IPS-NIHi7 (cell line): ENCODE results near the gene HK1.

Source experiments
- DNase-seq: peaks from one replicate; pipeline ENCODE4 v3.0.0; 2012; ENCODE audit warnings: mixed read lengths; ENCODE audit errors: extremely low spot score

HK1 gene

DNA sequence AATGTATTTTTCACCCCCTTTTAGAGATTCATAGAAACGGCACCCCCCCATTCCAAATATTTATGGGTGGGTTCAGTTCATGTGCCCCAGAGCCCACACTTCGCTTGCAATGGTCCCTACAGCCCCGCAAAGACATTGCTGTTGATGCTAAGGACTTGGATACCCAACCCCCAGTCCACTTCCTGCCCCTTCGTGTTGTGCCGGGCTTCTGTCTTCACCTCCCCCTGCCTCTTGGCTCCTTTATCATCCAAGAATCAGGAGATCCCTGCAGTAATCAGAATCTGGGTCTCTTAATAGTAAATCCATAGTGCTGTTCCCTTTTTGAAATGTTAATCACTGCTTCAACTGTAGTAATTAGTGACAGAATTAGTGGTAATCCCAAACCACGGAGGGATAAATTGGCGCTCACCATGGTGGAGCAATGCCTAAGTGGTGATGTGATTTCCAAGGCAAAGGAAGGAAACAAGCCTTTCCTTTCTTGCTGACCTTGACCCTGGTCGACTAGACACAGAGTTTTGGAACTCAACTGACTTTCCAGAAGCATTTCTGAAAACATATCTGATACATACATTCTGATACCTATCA lies 67.7 kb downstream of the HK1 start:
- no peak for DNase-seq

DNA sequence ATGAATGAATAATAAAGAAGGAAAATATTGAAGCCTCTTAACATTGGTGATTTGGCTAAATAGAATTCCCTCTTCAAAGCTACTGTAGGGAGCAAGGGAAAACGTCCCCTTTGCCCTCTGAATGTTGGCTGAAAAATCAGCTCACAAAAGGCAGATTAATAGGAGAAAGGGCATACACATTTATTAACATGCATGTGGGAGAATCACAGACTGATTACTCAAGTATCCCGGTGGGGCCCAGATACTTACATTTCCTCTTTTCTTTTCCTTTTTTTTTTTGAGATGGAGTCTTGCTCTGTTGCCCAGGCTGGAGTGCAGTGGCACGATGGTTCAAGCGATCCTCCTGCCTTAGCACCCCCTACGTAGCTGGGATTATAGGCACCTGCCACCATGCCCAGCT lies 68.5 kb downstream of the HK1 start:
- no peak for DNase-seq

- DNase-seq, result no peak
Observed at GRCh38 chr10:69348816-69349541, 70.7 kb downstream of the HK1 start.

- no peak for DNase-seq
Observed at GRCh38 chr10:69349542-69349888, 71.2 kb downstream of the HK1 start.

DNA sequence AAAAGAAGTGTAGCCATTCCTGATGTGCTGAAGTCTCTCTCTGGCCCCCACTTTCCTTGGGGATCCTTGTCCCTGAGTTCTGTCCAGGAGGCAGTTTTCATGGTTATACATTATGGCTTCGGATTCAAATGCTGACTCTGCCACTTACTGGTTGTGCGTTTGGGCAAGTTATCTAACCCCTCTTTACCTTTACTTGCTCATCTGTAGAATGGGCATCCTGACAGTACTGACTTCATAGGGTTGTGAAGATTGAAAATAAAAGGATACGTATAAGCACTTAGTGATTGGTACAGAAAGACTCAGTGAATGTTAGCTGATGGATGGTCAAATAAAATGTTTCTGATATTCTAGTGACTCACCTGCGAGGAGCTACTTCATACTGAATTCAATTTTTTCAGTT lies 73.3 kb downstream of the HK1 start:
- DNase-seq, result no peak

DNA sequence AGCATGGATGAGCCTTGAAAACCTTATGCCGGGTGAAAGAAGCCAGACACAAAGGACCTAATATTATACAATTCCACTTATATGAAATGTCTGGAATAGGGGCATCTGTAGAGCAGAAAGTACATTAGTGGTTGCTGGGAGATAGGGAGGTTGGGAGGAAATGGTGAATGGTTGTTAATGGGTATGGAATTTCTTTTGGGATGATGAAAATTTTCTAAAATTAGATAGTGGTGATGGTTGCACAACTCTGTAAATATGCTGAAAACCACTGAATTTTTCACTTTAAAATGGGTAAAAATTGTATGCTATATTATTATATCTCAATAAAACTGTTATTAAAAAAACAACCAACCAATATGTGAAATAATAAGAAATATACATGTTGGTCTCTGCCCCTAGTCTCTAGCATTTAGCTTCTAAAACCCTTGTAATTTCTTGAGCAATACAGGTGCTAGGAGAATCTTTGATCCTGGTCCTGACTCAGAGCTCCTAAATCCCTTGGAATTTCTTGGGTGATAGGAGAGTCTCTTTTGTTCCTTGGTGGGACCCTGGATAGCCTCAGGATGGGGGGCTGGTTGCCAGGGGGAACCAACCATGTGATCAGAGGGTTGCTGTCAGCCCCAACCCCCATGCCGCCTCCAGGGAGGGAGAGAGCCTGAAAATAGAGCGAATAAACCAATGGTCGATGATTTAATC lies 74.4 kb downstream of the HK1 start:
- no peak for DNase-seq

DNA sequence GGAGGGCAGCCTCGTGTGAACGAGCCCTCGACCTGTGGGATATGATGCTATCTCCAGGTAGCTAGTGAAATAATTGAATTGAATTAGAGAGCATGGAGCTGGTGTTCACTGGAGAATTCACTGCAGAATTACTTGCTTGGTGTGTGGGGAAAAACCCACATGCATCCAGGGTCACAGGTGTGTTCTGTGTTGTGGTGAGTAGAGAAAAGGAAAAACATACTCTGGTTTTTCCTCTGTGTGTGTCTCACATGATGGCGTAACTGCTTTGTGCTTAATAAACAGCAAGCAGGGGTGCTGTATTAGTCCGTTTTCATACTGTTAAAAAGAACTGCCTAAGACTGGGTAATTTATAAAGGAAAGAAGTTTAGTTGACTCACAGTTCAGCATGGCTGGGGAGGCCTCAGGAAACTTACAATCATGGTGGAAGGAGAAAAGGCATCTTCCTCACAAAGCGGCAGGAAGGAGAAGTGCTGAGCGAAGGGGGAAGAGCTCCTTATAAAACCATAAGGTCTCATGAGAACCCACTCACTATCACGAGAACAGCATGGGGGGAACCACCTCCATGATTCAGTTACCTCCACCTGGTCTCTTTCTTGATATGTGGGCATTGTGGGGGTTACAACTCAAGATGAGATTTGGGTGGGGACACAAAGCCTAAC lies 75.8 kb downstream of the HK1 start:
- DNase-seq, result no peak

- no peak for DNase-seq
Observed at GRCh38 chr10:69356187-69356586, 77.9 kb downstream of the HK1 start.

DNA sequence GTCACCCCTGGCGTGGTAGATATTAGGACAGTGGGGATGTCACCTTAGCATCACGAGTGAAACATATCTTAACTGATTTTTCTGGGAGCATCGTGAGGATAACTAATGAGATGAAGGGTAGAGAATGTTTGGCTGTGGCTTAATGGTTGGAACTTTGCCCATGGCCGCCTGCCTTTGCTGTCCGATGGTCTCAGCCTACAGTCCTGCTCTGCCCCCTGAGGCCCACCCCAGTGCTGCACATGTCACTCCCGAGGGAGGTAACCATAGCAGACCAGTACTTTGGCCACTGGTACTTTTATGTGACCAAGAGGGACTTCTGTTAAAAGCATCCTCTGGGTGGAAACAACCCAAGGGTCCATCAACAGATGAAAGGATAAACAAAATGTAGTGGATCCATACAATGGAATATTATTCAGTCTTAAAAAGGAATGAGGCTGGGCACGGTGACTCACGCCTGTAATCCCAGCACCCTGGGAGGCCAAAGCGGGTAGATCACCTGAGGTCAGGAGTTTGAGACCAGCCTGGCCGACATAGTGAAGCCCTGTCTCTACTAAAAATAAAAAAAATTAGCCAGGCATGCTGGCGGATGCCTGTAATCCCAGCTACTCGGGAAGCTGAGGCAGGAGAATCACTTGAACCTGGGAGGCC lies 80.0 kb downstream of the HK1 start:
- no peak for DNase-seq

GRCh38 chr10:69359148-69359547 lies 80.9 kb downstream of the HK1 start:
- no peak for DNase-seq

DNA sequence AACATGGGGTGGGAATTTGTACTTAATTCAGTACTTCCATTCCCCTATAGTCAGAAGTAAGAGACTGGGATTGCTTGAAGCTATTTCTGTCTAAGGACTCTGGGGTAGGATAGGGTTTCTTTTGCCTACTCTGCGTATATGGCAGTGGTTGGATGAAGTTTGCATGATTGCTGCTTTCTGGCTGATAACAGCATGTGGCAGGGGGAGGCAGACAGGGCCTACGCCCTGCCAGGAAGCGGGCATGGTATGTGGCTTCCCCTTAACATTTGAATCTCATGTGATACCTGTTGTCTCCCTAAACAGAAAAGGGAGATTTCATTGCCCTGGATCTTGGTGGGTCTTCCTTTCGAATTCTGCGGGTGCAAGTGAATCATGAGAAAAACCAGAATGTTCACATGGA lies 81.3 kb downstream of the HK1 start:
- DNase-seq, result no peak

DNA sequence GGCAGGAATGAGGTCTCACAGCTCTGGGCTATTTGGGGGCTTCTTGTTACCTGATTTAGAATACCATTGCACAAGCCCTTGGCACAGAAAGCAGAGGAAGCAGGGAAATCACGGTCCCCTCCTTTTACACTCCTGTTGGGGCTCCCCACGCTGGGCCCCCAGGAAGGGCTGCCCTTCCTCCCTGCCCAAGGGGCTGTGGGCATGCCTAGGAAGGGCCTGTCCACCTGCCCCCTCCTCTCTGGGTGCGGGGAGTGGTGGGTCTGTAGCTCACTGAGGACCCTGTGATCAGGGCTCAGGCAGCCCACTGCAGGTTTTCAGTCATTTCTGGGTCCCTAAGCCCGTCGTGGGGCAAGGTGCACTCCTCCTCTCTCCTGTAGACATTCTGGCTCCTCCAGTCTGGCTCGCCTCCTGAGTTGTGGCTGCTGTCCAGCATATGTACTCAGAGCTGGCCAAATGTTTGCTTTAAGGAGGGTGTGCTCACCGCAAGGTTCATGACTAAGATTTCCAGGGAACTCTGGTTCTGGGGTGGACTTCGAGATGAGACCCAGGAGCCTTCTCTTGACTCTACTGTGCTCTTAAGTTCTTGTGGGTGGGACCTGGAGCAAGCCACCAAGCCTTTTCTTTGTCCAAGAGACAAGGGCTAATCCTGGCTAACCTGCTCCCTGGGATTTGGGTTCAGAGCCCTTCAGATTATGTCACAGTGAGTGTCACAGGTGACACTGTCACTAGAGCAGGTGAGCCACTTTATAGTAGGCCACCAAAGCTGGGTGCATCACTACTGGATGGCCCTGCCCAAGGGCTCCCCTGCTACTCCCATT lies 82.4 kb downstream of the HK1 start:
- no peak for DNase-seq

DNA sequence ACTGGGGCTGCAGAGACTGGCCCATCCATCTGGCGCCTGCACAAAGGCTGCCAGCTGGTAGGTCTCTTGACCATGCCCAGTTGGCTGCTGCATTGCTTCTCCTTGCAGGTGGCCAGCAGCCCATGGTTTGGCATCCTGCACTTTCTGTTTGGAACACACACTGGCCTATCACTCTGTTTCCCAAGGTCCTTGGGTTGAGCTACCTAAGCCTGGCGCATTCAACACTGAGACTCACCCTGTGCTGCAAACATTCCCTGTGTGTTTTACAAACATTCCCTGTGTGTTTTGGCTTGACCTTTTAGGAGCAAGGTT lies 83.0 kb downstream of the HK1 start:
- DNase-seq, result no peak

DNA sequence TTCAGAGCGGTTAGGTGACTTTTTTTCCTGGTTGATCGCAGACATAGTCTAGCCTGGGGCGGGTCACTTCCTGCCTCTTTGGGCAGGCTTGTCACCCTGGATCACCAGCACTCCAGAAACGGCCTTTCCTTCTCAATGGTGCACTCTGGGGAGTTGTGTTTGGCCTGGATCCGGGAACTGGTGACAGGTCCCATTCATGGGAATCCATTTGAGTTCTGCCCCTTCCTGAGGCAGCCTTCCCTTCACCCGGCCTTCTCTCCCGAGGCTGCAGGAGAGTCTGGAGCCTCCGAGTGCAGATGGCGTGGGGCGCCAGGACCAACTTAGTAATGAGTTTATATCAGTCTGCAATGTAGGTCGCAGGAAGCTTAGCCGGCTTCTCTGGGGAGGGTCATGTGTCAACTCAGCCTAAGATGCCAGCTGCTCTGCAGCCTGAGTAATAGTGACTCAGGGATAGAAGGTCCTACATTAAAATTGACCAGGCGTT lies 84.2 kb downstream of the HK1 start:
- no peak for DNase-seq

GRCh38 chr10:69363666-69364065 lies 85.4 kb downstream of the HK1 start:
- no peak for DNase-seq

DNA sequence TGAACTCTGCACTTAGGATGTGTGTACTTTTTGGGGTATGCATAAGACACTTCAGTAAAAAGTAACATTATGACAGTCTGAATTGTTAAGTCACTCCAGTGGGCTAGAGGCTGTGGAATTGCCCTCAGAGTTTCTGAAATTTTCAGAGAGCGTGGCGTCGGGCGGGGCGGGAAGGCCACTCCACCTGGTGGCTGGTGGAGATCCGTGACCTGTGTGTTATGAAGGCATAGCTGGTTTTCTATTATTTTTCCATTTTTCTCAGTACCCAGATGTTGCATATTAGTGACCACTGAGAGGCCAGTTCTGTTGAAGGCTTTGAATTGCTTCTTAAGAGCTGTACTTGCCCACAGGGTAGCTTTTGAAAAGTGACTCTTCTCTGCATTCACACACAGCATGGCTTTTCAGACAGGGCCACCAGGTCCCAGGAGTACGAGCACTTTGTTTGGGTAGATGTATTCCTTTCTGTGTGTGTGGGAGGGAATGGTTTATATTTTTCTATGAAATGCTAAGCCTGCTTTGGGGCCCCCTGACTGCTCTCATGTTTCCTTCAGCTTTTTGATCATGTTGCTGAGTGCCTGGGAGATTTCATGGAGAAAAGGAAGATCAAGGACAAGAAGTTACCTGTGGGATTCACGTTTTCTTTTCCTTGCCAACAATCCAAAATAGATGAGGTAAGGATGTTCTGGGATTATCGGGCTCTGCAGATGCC lies 86.1 kb downstream of the HK1 start:
- no peak for DNase-seq

GRCh38 chr10:69366738-69367137 lies 88.4 kb downstream of the HK1 start:
- DNase-seq, result no peak

- DNase-seq, result no peak
Observed at GRCh38 chr10:69367469-69367868, 89.2 kb downstream of the HK1 start.

GRCh38 chr10:69372126-69372980 lies 94.1 kb downstream of the HK1 start:
- DNase-seq, result no peak

DNA sequence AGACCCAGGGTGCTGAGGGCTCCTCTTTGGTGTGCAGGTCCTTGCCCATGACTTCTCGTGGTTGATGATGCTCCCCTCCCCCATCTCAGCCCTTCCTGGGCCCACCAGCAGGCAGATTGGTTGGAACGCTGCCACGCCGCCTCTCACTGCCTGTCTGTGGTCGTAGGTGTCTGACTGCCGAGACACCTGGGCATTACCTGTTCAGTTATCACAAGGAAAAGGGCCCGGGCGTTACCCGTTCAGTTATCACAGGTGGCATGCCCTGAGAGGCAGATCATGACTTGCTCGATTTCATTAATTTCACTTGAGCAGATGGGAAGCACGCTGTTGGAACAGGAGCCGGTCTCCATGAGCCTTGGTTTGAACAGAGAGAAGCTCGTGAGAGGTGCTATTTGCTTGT lies 95.9 kb downstream of the HK1 start:
- no peak for DNase-seq
